Muscle layer of colon (tissue), 2 donors: ENCODE results near the gene FMN1.

ENCODE experiments used
- H3K27ac ChIP-seq: one replicate; pipeline ENCODE4 v1.7.0; 2013; ENCODE audit warnings: low read depth, mild to moderate bottlenecking, low read length, moderate library complexity
- H3K27me3 ChIP-seq, 2 donors: one replicate each; pipeline ENCODE4 v1.7.0; 2013; ENCODE audit warnings: low read length in 2 of 2, mild to moderate bottlenecking in 2 of 2; ENCODE audit not compliant: insufficient read depth in 2 of 2, control insufficient read depth in 1 of 2
- H3K36me3 ChIP-seq: one replicate; pipeline ENCODE4 v1.7.0; 2013; ENCODE audit warnings: mild to moderate bottlenecking, low read length; ENCODE audit not compliant: insufficient read depth
- H3K4me1 ChIP-seq: one replicate; pipeline ENCODE4 v1.7.0; 2013; ENCODE audit warnings: mild to moderate bottlenecking, low read length; ENCODE audit not compliant: insufficient read depth
- H3K4me3 ChIP-seq, 2 donors: one replicate each; pipeline ENCODE4 v1.7.0; 2013; ENCODE audit warnings: low read length in 2 of 2, low read depth in 1 of 2, mild to moderate bottlenecking in 1 of 2, moderate library complexity in 1 of 2
- H3K9ac ChIP-seq: one replicate; pipeline ENCODE4 v1.7.0; 2013; ENCODE audit warnings: low read length
- H3K9me3 ChIP-seq: one replicate; pipeline ENCODE4 v1.7.0; 2013; ENCODE audit warnings: mild to moderate bottlenecking, low read length
- donor health status: abdominal sarcoma.
- donor health status: Adenocarcinoma of cecum.

FMN1 gene

GRCh38 chr15:32904448-32904847 is 290.1 kb downstream of the FMN1 start:
- Histone ChIP-seq H3K9me3 (no peaks in the 10 kb centered on the region), H3K4me3 (no peak overlapping the region), H3K9ac (no peak overlapping the region), H3K27me3 (no peaks in the 10 kb centered on the region), H3K36me3 (no peaks in the 10 kb centered on the region), H3K27ac (no peak overlapping the region), H3K4me1 (no peaks in the 10 kb centered on the region)

GRCh38 chr15:32903591-32904290 is 290.8 kb downstream of the FMN1 start:
- Histone ChIP-seq H3K27ac (no peak overlapping the region), H3K36me3 (no peaks in the 10 kb centered on the region)

GRCh38 chr15:32901995-32902394 is 292.5 kb downstream of the FMN1 start:
- H3K4me3 ChIP-seq = no peak overlapping the region
- no peak overlapping the region for H3K9ac ChIP-seq
- no peaks in the 10 kb centered on the region for H3K4me1 ChIP-seq
- no peaks in the 10 kb centered on the region for H3K27me3 ChIP-seq
- H3K9me3 ChIP-seq = no peaks in the 10 kb centered on the region
- no peaks in the 10 kb centered on the region for H3K36me3 ChIP-seq
- no peak overlapping the region for H3K27ac ChIP-seq

More at GRCh38 chr15:32903591-32904290, 290.8 kb downstream of the FMN1 start:
- no peak overlapping the region for H3K4me3 ChIP-seq
- H3K27me3 ChIP-seq = no peaks in the 10 kb centered on the region
- no peak overlapping the region for H3K9ac ChIP-seq
- no peaks in the 10 kb centered on the region for H3K4me1 ChIP-seq
- H3K9me3 ChIP-seq = no peaks in the 10 kb centered on the region

GRCh38 chr15:32901192-32901591 is 293.3 kb downstream of the FMN1 start:
- Histone ChIP-seq H3K4me3 (no peak overlapping the region), H3K4me1 (no peaks in the 10 kb centered on the region), H3K9me3 (no peaks in the 10 kb centered on the region), H3K36me3 (no peaks in the 10 kb centered on the region), H3K27me3 (no peaks in the 10 kb centered on the region), H3K9ac (no peak overlapping the region), H3K27ac (no peak overlapping the region)

- Histone ChIP-seq H3K9me3 (no peaks in the 10 kb centered on the region), H3K27me3 (no peaks in the 10 kb centered on the region), H3K4me1 (no peaks in the 10 kb centered on the region), H3K27ac (no peak overlapping the region), H3K4me3 (no peak overlapping the region), H3K36me3 (no peaks in the 10 kb centered on the region), H3K9ac (no peak overlapping the region)
These were observed 295.4 kb downstream of the FMN1 start for GRCh38 chr15:32899126-32899596.

- no peak overlapping the region for H3K4me3 ChIP-seq
These were observed 296.1 kb downstream of the FMN1 start for GRCh38 chr15:32898414-32898813.

GRCh38 chr15:32893421-32893820 is 301.1 kb downstream of the FMN1 start:
- H3K36me3 ChIP-seq = no peaks in the 10 kb centered on the region
- H3K27me3 ChIP-seq = no peaks in the 10 kb centered on the region
- H3K9me3 ChIP-seq = no peaks in the 10 kb centered on the region
- peaks cover 12% of the 10 kb centered on the region for H3K4me1 ChIP-seq
- H3K9ac ChIP-seq = no peak overlapping the region
- no peak overlapping the region for H3K4me3 ChIP-seq
- no peak overlapping the region for H3K27ac ChIP-seq

More at GRCh38 chr15:32898414-32898813, 296.1 kb downstream of the FMN1 start:
- no peaks in the 10 kb centered on the region for H3K27me3 ChIP-seq
- H3K9me3 ChIP-seq = no peaks in the 10 kb centered on the region
- H3K36me3 ChIP-seq = no peaks in the 10 kb centered on the region
- no peak overlapping the region for H3K27ac ChIP-seq
- H3K9ac ChIP-seq = no peak overlapping the region
- H3K4me1 ChIP-seq = no peaks in the 10 kb centered on the region

- H3K4me1 ChIP-seq = peaks cover 50% of the 10 kb centered on the region
- H3K9me3 ChIP-seq = no peaks in the 10 kb centered on the region
- no peak overlapping the region for H3K27ac ChIP-seq
- H3K9ac ChIP-seq = no peak overlapping the region
- H3K4me3 ChIP-seq = no peak overlapping the region
- no peaks in the 10 kb centered on the region for H3K27me3 ChIP-seq
- no peaks in the 10 kb centered on the region for H3K36me3 ChIP-seq
These were observed 305.3 kb downstream of the FMN1 start for GRCh38 chr15:32889214-32889613.

- H3K4me1 ChIP-seq = peaks cover 57% of the 10 kb centered on the region
- H3K4me3 ChIP-seq = no peak overlapping the region
- H3K27ac ChIP-seq = no peak overlapping the region
- no peaks in the 10 kb centered on the region for H3K27me3 ChIP-seq
- H3K9ac ChIP-seq = no peak overlapping the region
- no peaks in the 10 kb centered on the region for H3K36me3 ChIP-seq
- no peaks in the 10 kb centered on the region for H3K9me3 ChIP-seq
These were observed 306.2 kb downstream of the FMN1 start for GRCh38 chr15:32888221-32888761.

- peaks cover 68% of the 10 kb centered on the region for H3K4me1 ChIP-seq
- H3K27me3 ChIP-seq = no peaks in the 10 kb centered on the region
- H3K9me3 ChIP-seq = no peaks in the 10 kb centered on the region
- H3K36me3 ChIP-seq = no peaks in the 10 kb centered on the region
- H3K27ac ChIP-seq = no peak overlapping the region
- no peak overlapping the region for H3K4me3 ChIP-seq
- no peak overlapping the region for H3K9ac ChIP-seq
These were observed 307.4 kb downstream of the FMN1 start for GRCh38 chr15:32887090-32887489.

GRCh38 chr15:32886459-32886858 is 308.1 kb downstream of the FMN1 start:
- H3K9me3 ChIP-seq = no peaks in the 10 kb centered on the region
- no peak overlapping the region for H3K27ac ChIP-seq
- peaks cover 69% of the 10 kb centered on the region for H3K4me1 ChIP-seq
- no peak overlapping the region for H3K4me3 ChIP-seq
- no peaks in the 10 kb centered on the region for H3K36me3 ChIP-seq
- no peaks in the 10 kb centered on the region for H3K27me3 ChIP-seq
- H3K9ac ChIP-seq = no peak overlapping the region

GRCh38 chr15:32885713-32886112 is 308.8 kb downstream of the FMN1 start:
- Histone ChIP-seq H3K9me3 (no peaks in the 10 kb centered on the region), H3K27ac (no peak overlapping the region), H3K4me1 (peaks cover 69% of the 10 kb centered on the region), H3K27me3 (no peaks in the 10 kb centered on the region), H3K9ac (no peak overlapping the region), H3K4me3 (no peak overlapping the region), H3K36me3 (no peaks in the 10 kb centered on the region)
